SKM-1 treated with dmso at 0.1 percent for 144 hours (cell line): ENCODE data around the gene PSMC1.
A peak's percentile ranks its signal among the peaks of the same experiment; 100 is the strongest.
"Not testable (repeated sequence)": the region's sequence is repeated elsewhere in the genome, so short reads cannot be mapped to it uniquely, and the experiment has no call there.

Experiments
- DNase-seq: peaks from one replicate; lab custom pipeline; 2025; ENCODE audit not compliant: unreplicated experiment; lab: John Stamatoyannopoulos, UW

The PSMC1 gene

DNA sequence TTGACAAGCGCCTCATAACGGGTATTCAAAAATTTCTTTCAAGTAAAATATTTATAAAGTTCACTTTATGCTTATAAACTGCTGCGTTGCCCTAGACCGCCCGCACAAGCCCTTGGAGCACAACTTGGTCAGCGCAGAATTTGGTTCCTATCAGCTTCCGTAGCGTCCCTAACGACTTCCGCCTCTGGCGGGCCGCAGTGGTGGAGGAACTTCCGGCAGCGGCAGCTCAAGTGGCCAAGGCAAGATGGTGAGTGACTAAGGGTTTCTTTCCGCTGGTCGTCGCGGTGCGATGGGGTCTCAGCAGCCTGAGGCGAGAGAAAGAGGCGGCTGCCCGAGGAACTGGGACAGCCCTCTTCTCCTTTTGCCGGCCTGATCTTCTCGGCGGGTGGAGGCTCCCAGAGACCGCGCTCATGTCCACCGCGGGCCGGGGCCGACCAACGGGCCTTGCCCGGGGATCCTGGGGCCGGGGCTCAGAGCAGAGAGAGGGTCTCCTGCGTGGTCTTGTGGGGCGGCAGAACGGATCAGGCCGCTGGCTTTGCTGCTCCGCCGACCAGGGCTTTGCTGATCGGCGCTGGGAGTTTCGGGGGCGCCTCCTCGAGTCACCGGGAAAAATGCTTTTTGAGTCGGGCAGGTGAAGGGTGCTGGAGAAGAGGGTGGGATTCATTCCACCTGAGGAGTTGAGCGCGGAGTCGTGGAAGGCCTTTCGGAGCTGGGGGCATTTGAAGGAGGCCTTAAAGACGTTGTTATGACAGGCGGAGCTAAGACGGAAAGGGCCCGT lies at the start of gene PSMC1:
TSS of gene PSMC1 (plus strand) at position 200 of the 778 bp plus-strand sequence. CDS start at position 245, 45 bp downstream.
- peak; percentile 66 for DNase-seq

DNA sequence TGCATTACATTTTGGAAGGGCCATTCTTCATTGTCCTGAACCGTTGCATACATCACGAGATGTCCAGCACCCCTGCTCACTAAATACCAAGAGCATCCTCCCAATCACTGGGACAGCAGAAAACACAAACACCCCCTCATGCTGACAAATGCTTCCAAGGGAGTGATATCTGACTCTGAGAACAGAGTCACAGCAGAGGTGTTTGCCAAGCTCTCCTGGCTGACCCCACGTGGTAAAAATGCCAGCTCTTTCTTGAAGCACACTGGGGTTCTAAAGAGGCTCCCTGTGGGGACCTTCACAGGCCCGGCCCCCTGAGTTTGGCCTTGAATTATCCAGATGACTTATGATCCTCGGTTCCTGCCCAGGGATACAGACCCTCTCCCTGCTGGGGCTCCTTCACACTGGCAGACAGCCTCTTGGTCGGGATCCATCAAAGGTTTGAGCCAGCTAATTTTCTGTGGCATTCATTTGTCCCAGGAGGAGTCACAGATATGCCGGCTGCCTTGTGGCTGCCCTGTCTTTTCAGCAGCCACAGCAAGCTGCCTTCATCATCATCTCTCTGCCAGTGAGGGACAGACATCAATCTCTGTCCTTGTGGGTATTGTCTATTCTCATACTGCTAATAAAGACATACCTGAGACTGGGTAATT lies 43.1 kb upstream of the PSMC1 start:
- no peak for DNase-seq

DNA sequence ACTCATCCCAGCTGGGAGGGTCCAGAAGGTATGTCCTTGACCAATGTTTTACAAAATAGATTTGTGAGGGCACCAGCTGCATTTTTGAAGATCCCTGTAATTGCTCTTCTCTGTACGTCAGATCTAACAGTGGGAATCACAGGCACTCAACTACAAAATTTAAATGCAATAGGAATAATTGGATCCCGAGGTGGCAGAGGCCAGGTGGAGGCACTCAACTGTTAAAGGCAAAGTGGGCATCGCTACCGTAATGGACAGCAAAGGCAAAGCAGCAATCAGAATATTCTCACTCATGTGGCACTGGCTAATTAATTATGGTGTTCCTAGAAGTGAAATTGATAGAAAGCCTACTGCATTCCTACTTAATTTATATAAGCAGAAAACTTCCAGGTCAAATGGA lies 27.9 kb upstream of the PSMC1 start:
- no peak for DNase-seq

DNA sequence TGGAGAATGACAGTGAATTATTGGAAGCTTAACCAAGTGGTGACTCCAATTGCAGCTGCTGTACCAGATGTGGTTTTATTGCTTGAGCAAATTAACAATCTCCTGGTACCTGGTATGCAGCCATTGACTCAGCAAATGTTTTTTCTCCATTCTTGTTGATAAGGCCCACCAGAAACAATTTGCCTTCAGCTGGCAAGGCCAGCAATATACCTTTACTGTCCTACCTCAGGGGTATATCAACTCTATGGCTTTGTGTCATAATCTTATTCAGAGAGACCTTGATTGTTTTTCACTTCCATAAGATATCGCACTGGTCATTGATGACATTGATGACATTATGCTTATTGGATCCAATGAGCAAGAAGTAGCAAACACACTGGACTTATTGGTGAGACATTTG lies 26.4 kb upstream of the PSMC1 start:
- DNase-seq = not testable (repeated sequence)

- peak; percentile 27 for DNase-seq
Measured at GRCh38 chr14:90235179-90235976, 21.0 kb upstream of the PSMC1 start.

DNA sequence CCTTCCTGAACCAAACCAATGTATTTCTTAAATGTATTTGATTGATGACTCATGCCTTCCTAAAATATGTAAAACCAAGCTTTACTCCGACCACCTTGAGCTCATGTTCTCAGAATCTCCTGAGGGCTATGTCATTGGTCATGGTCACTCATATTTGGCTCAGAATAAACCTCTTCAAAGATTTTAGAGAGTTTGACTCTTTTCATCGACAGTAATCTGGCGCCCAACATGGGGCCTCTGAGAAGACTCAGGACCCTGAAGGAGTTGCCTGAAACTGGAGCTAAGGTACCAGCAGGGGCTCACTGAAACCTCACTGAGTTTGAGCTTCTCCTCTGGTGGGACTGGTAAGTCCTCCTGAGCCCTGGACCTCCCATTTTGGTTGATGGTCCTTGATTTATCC lies 17.2 kb upstream of the PSMC1 start:
- no peak for DNase-seq

GRCh38 chr14:90242444-90242843 lies 13.9 kb upstream of the PSMC1 start:
- DNase-seq = no peak

DNA sequence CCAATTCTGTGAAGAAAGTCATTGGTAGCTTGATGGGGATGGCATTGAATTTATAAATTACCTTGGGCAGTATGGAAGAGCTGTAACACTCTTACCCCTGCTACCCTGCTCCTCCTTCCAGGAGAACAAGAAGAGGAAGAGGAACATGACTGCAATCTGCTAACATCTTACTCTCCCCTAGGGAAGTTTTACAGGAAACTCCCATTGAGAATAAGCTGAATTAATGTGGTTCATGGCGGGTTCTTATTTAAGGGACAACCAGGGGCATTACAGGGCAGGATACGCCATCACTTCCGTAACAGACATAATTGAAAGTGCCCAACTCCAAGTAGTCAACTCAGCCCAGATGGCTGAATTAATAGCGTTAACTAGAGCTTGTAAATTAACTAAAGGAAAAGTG lies 9.4 kb upstream of the PSMC1 start:
- DNase-seq = no peak

GRCh38 chr14:90247441-90247840 lies 8.9 kb upstream of the PSMC1 start:
- DNase-seq = not testable (repeated sequence)

GRCh38 chr14:90248594-90248993 lies 7.8 kb upstream of the PSMC1 start:
- no peak for DNase-seq

- DNase-seq = no peak
Measured at GRCh38 chr14:90253826-90254225, 2.5 kb upstream of the PSMC1 start.

DNA sequence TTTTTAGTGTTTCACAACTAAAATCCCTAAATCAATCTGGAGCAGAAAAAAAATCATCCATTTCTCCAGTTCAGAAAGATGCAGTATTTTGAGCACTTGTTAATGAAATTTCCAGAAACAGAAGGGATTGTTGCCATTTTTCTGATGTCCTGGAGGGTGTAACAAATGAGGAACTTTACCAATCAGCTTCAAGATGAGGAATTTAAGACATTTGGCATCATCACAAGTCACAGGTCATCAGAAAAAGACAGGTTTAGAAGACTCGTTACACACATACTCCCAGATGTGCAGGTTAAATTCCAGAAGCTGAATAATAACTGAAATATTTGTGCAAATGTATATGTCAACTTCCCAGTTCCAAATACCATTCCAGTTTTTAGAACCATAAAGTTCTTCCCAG lies 482 bp upstream of the PSMC1 start:
- no peak for DNase-seq

DNA sequence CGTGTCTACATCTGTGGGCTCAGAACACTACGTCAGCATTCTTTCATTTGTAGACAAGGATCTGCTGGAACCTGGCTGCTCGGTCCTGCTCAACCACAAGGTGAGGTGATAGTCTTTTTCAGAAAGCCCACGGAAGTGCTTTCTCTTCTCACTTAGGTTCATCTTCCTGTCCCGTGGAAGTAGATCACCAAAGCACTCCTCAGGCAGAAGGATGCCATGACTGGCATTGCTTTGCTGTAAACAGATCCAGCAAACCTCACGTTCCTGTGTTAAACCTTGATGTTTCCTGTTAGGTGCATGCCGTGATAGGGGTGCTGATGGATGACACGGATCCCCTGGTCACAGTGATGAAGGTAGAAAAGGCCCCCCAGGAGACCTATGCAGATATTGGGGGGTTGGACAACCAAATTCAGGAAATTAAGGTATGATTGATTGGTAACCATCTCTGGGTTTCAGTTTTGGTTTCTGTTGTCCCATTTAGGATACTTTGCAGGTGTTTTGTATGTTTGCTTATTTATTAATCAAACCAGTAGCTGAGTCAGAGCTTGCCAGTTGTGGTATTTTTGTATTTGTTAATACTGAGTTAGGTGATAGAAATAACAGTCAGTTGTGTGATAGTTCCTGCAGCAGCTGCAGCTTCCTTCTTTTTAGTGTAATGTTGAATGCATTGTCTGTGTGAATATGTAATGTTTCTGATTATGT lies 7.5 kb downstream of the PSMC1 start:
- no peak for DNase-seq

DNA sequence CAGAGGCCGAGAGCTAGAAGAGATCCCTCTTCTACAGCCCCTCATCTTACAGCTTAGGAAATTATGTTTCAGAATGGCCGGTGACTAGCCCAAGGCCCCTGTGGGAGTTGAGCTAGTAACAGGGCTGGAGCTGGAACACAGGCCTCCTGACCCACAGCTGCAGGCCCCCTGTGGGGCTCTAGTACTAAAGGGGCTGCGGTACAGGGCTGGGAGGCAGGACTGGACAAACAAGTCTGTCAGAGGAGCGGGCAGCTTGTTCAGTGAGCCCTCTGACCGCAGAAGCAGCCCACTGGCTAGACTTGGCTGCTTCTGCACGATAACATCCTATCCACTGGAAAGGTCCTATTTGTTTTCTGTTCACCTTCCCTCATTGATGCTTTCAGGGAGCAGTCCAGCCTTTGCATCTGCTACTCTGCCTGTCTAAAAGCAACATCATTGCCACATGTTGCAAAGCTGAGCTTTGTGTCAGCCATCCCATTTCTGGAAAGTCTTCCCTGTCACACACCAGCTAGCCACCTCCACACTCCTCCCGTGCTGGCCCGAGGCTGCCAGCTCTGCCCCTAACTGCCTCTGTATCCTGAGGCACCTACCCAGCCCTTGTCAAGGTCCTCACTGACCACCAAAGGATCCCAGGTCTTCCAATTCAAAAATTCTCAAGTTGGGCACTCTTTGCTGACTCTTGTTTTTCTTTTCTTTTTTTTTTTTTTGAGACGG lies 10.2 kb downstream of the PSMC1 start:
- no peak for DNase-seq

DNA sequence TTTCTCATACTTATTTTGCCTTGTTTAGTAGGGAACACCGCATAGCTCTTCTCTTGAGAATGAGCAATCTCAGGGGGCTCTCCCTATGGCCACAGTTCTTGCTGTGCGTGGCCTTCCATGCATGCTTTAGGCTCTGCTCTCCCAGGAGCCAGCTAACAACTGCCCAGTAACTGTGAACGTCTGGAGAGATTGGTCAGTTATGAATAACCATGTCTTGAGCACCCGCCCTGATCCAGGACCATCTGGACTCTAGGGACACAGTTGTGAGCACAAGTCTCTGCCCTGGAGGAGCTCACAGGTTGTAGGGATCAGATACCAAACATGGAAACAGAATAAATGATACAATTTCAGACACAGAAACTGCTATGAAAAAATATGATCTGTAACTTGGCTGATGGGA lies 12.1 kb downstream of the PSMC1 start:
- no peak for DNase-seq

DNA sequence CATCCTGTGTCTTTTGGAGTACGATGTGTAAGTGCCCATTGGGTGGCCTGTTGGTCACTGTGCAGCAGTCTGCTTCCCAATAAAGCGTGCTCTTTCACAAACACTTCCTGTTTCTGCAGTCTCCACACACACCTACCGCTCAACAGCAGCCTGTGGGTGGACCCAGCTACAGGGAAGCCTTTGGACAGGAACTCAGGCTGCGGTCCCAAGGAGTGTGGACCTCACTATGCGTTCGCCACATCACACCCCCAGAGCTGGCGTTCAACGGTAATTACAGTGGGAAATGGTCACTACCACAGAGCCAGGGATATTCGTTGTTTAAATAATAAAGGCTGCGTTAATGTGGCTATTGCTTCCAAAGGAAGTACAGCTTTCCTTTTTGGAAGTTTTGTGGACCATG lies 16.2 kb downstream of the PSMC1 start:
- no peak for DNase-seq

- DNase-seq = no peak
Measured at GRCh38 chr14:90273532-90273931, 17.2 kb downstream of the PSMC1 start.

DNA sequence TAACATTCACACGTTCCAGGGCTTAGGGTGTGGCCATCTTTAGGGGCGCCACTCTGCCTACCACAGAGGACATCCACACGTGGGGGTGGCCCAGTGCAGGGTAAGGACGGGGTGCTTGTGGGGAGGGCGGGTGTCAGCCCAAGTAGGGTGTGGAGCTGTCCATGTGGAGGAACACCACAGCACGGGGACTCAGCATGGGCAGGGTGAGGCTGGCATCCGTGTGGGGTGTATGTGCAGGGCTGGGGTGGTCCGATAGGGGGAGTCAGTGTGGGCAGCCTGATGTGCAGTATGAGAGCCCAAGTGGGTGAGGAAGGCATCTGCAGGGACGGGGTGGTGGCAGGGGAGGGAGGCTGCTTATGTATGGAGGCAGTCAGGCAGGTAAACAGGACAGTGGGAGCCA lies 17.7 kb downstream of the PSMC1 start:
- DNase-seq = no peak

DNA sequence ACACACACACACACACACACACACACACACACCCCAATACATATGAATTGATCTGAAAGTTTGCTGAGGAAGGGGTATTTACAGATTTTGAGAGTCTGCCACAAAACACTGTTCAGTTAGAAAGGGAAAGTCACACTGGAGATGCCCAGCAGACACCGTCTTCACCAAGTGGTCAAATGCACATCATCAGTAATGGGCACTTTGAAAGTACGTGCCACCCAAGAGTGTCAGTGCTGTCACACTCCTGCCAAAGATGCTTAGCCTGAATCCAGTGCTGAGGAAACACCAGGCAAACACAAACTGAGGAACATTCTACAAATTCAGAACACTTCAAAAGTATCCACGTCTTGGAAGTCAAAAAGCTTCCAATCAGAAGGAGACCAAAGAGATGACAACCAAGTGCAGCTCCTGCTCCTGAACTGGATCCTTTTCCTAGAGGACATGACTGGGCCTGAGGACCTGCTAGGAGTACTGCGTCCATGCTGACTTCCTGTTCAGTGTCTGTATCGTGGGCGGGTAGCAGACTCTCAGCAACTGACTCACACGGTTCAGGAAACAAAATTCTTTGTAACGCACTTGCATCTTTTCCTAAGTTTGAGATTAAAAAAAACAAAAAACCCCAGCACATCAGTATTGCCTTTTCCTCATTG lies 18.6 kb downstream of the PSMC1 start:
- DNase-seq = no peak

DNA sequence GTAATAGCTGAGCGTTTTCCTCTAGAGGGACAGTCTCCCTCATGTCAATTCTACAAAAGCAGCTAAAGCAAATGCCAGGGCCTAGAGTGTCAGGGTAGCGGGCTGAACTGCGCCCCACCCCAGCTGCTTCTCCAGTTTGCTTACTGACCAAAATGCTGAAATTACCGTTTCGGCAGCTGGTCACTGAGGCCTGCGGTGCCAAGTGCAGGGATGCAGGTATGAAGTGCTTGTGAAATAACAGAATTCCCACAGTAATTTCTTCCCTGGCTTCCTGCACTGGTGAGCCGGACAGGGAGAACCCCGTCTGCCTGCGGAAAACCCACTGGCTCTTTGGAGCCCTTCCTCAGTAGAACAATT lies 19.1 kb downstream of the PSMC1 start:
- no peak for DNase-seq
